Liver (tissue), 9 donors: ENCODE data around the gene PHLDA2. TPM values are rescaled to one million over a fixed set of nuclear protein-coding genes. Genes with fewer than 3 reads are reported as not detected.

ENCODE experiments used
- DNase-seq: peaks from one replicate; pipeline ENCODE4 v3.0.0-alpha.2; 2017; ENCODE audit warnings: low spot score
- H3K27ac ChIP-seq, 2 donors: one replicate each; pipeline ENCODE4 v1.7.0; 2013; ENCODE audit warnings: inconsistent platforms in 2 of 2, low read length in 2 of 2, control low read depth in 1 of 2, low read depth in 1 of 2, mild to moderate bottlenecking in 1 of 2
- H3K27me3 ChIP-seq, 4 donors: one replicate each; pipeline versions ENCODE4 v1.6.1 to v1.7.0; 2013; ENCODE audit warnings: low read length in 3 of 4, inconsistent platforms in 1 of 4, mild to moderate bottlenecking in 1 of 4, moderate library complexity in 1 of 4; ENCODE audit not compliant: control insufficient read depth in 4 of 4, insufficient read depth in 4 of 4
- H3K36me3 ChIP-seq, 4 donors: one replicate each; pipeline versions ENCODE4 v1.6.1 to v1.7.0; 2013; ENCODE audit warnings: low read length in 3 of 4, mild to moderate bottlenecking in 3 of 4, low read depth in 1 of 4, moderate library complexity in 1 of 4; ENCODE audit not compliant: control insufficient read depth in 4 of 4, insufficient read depth in 3 of 4
- H3K4me1 ChIP-seq, 4 donors: one replicate each; pipeline versions ENCODE4 v1.6.1 to v1.7.0; 2013; ENCODE audit warnings: low read length in 3 of 4, mild to moderate bottlenecking in 3 of 4, moderate library complexity in 1 of 4; ENCODE audit not compliant: control insufficient read depth in 4 of 4, insufficient read depth in 4 of 4
- H3K4me3 ChIP-seq, 3 donors: one replicate each; pipeline versions ENCODE4 v1.6.1 to v1.7.0; 2013; ENCODE audit warnings: low read length in 3 of 3, control low read depth in 1 of 3, low read depth in 1 of 3, mild to moderate bottlenecking in 1 of 3
- H3K9ac ChIP-seq, 2 donors: one replicate each; pipeline ENCODE4 v1.7.0; 2013; ENCODE audit warnings: low read length in 2 of 2, mild to moderate bottlenecking in 2 of 2, moderate library complexity in 2 of 2, control low read depth in 1 of 2, low read depth in 1 of 2
- H3K9me3 ChIP-seq, 4 donors: one replicate each; pipeline versions ENCODE4 v1.6.1 to v1.7.0; 2013; ENCODE audit warnings: low read length in 3 of 4; ENCODE audit not compliant: control insufficient read depth in 4 of 4
- EGR1 ChIP-seq, 2 donors: IDR thresholded peaks; 2 replicates each; pipeline ENCODE4 v1.6.1; 2016 to 2018; ENCODE audit warnings: antibody characterized with exemption in 2 of 2, low read depth in 2 of 2
- FOXA1 ChIP-seq: IDR thresholded peaks from 2 replicates; pipeline ENCODE4 v1.6.1; 2016; ENCODE audit warnings: antibody characterized with exemption
- FOXA2 ChIP-seq: IDR thresholded peaks from 2 replicates; pipeline ENCODE4 v1.6.1; 2016; ENCODE audit warnings: antibody characterized with exemption
- GABPA ChIP-seq, 2 donors: IDR thresholded peaks in 1 of 2; conservative IDR thresholded peaks in 1 of 2; 2 replicates each; pipeline ENCODE4 v1.6.1; 2016; ENCODE audit warnings: antibody characterized with exemption in 2 of 2, mild to moderate bottlenecking in 1 of 2, moderate library complexity in 1 of 2
- HNF4A ChIP-seq, 2 donors: conservative IDR thresholded peaks; 2 replicates each; pipeline ENCODE4 v1.6.1; 2016; ENCODE audit warnings: antibody characterized with exemption in 2 of 2, mild to moderate bottlenecking in 2 of 2
- HNF4G ChIP-seq: IDR thresholded peaks from 2 replicates; pipeline ENCODE4 v1.6.1; 2016; ENCODE audit warnings: antibody characterized with exemption
- JUND ChIP-seq, 2 donors: IDR thresholded peaks; 2 replicates each; pipeline ENCODE4 v1.6.1; 2016; ENCODE audit warnings: antibody characterized with exemption in 2 of 2
- MAX ChIP-seq: IDR thresholded peaks from 2 replicates; pipeline ENCODE4 v1.6.1; 2016; ENCODE audit warnings: antibody characterized with exemption
- NR2F2 ChIP-seq: IDR thresholded peaks from 2 replicates; pipeline ENCODE4 v1.6.1; 2016; ENCODE audit warnings: antibody characterized with exemption
- RAD21 ChIP-seq, 2 donors: IDR thresholded peaks; 2 replicates each; pipeline ENCODE4 v1.6.1; 2016; ENCODE audit warnings: antibody characterized with exemption in 2 of 2, mild to moderate bottlenecking in 2 of 2
- RXRA ChIP-seq, 2 donors: IDR thresholded peaks; 2 replicates each; pipeline ENCODE4 v1.6.1; 2017 to 2018; ENCODE audit warnings: antibody characterized with exemption in 2 of 2, mild to moderate bottlenecking in 1 of 2
- SP1 ChIP-seq: IDR thresholded peaks from 2 replicates; pipeline ENCODE4 v1.6.1; 2018; ENCODE audit warnings: antibody characterized with exemption, mild to moderate bottlenecking
- TAF1 ChIP-seq: conservative IDR thresholded peaks from 2 replicates; pipeline ENCODE4 v1.6.1; 2016; ENCODE audit warnings: antibody characterized with exemption, mild to moderate bottlenecking
- YY1 ChIP-seq: IDR thresholded peaks from 2 replicates; pipeline ENCODE4 v1.6.1; 2016; ENCODE audit warnings: antibody characterized with exemption, mild to moderate bottlenecking
- ZBTB33 ChIP-seq: IDR thresholded peaks from 2 replicates; pipeline ENCODE4 v1.6.1; 2016; ENCODE audit warnings: antibody characterized with exemption
- WGBS: extraction: QIAGEN DNeasy Blood & Tissue Kit; methylation state at CpG from one replicate; pipeline ENCODE4 v1.1.7; 2013; 5-methylcytosine and 5-hydroxymethylcytosine counted together
- polyA plus RNA-seq, 2 donors: library from polyadenylated mRNA; stranded (reverse) in 1 of 2; unstranded in 1 of 2; fragments of 200-250 nt in 1 of 2; fragments of >200 nt in 1 of 2; fragmentation: Nextera tagmentation in 1 of 2; extraction: Ambion mirVana in 1 of 2; gene quantifications; one replicate each; pipeline versions ENCODE4 v1.2.1 to v1.2.3, GENCODE V29; 2013 to 2015
- total RNA-seq, 2 donors: library from RNA; depleted of rRNA; stranded (reverse); fragments of >200 nt; gene quantifications; one replicate each; pipeline ENCODE4 v1.2.3, GENCODE V29; 2014
- TF ChIP-seq, protein P1 (sequence below): fragments of 150-350 bp; IDR thresholded peaks from 2 replicates; pipeline ENCODE4 v1.5.1; 2017; ENCODE audit warnings: improper control_type of control experiment, low read depth, low read length; ENCODE audit not compliant: missing input control
- TF ChIP-seq, protein P2 (sequence below): IDR thresholded peaks from 2 replicates; pipeline ENCODE4 v1.6.1; 2016; ENCODE audit warnings: antibody characterized with exemption, mild to moderate bottlenecking
- TF ChIP-seq, protein P3 (sequence below): IDR thresholded peaks from 2 replicates; pipeline ENCODE4 v1.6.1; 2016; ENCODE audit warnings: antibody characterized with exemption
- donor health status: healthy.
- donor health status: healthy.
- donor health status: healthy.
- donor health status: healthy.
- donor health status: healthy.

Gene PHLDA2
- total and polyA plus RNA-seq, 4 donors: 0.23 to 1.4 (median 0.99) TPM; not detected in 1

GRCh38 chr11:2963112-2963754 is 34.0 kb upstream of the PHLDA2 start:
- Histone ChIP-seq H3K9ac (no peak overlapping the region), H3K36me3 (peaks cover 0 to 73% (median 62%) of the 10 kb centered on the region in 4 donors), H3K27ac (no peak overlapping the region), H3K27me3 (no peaks in the 10 kb centered on the region), H3K4me3 (no peak overlapping the region), H3K4me1 (no peaks in the 10 kb centered on the region), H3K9me3 (no peaks in the 10 kb centered on the region)
- 89% methylated on average over 7 of the region's 7 CpGs for WGBS
- DNase-seq: no peak
- TF ChIP-seq, protein P1, sequence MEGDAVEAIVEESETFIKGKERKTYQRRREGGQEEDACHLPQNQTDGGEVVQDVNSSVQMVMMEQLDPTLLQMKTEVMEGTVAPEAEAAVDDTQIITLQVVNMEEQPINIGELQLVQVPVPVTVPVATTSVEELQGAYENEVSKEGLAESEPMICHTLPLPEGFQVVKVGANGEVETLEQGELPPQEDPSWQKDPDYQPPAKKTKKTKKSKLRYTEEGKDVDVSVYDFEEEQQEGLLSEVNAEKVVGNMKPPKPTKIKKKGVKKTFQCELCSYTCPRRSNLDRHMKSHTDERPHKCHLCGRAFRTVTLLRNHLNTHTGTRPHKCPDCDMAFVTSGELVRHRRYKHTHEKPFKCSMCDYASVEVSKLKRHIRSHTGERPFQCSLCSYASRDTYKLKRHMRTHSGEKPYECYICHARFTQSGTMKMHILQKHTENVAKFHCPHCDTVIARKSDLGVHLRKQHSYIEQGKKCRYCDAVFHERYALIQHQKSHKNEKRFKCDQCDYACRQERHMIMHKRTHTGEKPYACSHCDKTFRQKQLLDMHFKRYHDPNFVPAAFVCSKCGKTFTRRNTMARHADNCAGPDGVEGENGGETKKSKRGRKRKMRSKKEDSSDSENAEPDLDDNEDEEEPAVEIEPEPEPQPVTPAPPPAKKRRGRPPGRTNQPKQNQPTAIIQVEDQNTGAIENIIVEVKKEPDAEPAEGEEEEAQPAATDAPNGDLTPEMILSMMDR: no peak
- TF ChIP-seq JUND (IDR thresholded peaks at IDR 0.05): no peak
- no peak for TF ChIP-seq RAD21 (IDR thresholded peaks at IDR 0.05)
- no peak for TF ChIP-seq YY1
- TF ChIP-seq GABPA (IDR thresholded peaks at IDR 0.05 in 1 of 2, conservative IDR thresholded peaks at IDR 0.05 in 1 of 2): no peak
- TF ChIP-seq, protein P2, sequence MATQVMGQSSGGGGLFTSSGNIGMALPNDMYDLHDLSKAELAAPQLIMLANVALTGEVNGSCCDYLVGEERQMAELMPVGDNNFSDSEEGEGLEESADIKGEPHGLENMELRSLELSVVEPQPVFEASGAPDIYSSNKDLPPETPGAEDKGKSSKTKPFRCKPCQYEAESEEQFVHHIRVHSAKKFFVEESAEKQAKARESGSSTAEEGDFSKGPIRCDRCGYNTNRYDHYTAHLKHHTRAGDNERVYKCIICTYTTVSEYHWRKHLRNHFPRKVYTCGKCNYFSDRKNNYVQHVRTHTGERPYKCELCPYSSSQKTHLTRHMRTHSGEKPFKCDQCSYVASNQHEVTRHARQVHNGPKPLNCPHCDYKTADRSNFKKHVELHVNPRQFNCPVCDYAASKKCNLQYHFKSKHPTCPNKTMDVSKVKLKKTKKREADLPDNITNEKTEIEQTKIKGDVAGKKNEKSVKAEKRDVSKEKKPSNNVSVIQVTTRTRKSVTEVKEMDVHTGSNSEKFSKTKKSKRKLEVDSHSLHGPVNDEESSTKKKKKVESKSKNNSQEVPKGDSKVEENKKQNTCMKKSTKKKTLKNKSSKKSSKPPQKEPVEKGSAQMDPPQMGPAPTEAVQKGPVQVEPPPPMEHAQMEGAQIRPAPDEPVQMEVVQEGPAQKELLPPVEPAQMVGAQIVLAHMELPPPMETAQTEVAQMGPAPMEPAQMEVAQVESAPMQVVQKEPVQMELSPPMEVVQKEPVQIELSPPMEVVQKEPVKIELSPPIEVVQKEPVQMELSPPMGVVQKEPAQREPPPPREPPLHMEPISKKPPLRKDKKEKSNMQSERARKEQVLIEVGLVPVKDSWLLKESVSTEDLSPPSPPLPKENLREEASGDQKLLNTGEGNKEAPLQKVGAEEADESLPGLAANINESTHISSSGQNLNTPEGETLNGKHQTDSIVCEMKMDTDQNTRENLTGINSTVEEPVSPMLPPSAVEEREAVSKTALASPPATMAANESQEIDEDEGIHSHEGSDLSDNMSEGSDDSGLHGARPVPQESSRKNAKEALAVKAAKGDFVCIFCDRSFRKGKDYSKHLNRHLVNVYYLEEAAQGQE: no peak

DNA sequence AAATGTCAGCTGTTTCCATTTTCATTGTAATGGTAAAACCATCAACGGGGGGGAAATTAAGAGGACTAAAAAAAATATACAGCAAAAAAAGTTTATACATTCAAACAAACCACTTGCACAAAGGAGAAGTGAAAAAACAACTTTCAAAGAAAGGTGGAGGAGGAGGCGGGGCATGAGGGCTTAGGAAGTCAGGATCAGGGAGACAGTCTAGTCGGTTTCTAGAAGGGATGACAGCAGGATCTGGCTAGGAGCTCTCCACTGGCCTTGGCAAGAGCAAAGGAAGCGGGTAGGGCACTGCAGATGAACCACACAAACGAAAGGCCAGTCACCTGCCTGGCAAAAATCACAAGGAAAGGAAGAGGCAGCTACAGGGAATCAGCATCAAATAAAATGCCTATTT is 31.9 kb upstream of the PHLDA2 start:
- H3K4me1 ChIP-seq: no peaks in the 10 kb centered on the region
- H3K4me3 ChIP-seq: no peak overlapping the region
- H3K27ac ChIP-seq: no peak overlapping the region
- WGBS: 87% methylated on average over 5 of the region's 5 CpGs
- no peak overlapping the region for H3K9ac ChIP-seq
- peaks cover 3 to 76% (median 64%) of the 10 kb centered on the region in 4 donors for H3K36me3 ChIP-seq
- no peaks in the 10 kb centered on the region for H3K9me3 ChIP-seq
- TF ChIP-seq, protein P3, sequence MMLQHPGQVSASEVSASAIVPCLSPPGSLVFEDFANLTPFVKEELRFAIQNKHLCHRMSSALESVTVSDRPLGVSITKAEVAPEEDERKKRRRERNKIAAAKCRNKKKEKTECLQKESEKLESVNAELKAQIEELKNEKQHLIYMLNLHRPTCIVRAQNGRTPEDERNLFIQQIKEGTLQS: no peak
- TF ChIP-seq RXRA (IDR thresholded peaks at IDR 0.05): no peak
- no peak for TF ChIP-seq MAX
- no peak for TF ChIP-seq HNF4G
- no peak for DNase-seq
- H3K27me3 ChIP-seq: no peaks in the 10 kb centered on the region

DNA sequence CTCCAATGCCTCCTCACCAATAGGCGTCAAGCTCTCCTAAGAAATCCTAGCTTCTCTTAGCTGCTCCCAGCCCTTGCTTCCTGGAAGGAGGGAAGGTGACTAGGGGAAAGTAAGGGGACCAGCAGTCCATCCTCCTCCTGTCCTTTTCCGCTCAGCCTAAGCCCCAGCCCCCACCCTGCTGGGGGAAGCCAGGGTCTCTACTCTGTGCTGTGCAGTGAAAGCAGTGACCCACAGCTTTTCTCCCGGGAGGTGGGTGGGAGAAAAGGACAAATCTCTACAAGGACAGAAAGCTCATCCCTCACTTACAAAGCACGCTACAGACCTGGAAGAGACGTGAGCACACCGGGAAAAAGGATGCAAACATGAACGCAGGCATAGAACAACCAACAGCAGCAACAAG is 30.9 kb upstream of the PHLDA2 start:
- Histone ChIP-seq H3K27ac (no peak overlapping the region), H3K27me3 (no peaks in the 10 kb centered on the region), H3K9me3 (no peaks in the 10 kb centered on the region), H3K9ac (no peak overlapping the region), H3K4me1 (no peaks in the 10 kb centered on the region), H3K36me3 (peaks cover 4 to 78% (median 66%) of the 10 kb centered on the region in 4 donors), H3K4me3 (no peak overlapping the region)
- DNase-seq: no peak
- 97% methylated on average over 7 of the region's 7 CpGs for WGBS
- TF ChIP-seq SP1 (no peak), TAF1 (no peak), JUND (IDR thresholded peaks at IDR 0.05) (no peak), EGR1 (IDR thresholded peaks at IDR 0.05; ENCODE audit: low read depth in 2 of 2) (no peak), RAD21 (IDR thresholded peaks at IDR 0.05) (no peak), YY1 (no peak), FOXA2 (no peak), FOXA1 (no peak), GABPA (IDR thresholded peaks at IDR 0.05 in 1 of 2, conservative IDR thresholded peaks at IDR 0.05 in 1 of 2) (no peak), HNF4G (no peak), RXRA (IDR thresholded peaks at IDR 0.05) (no peak), HNF4A (conservative IDR thresholded peaks at IDR 0.05) (no peak), NR2F2 (no peak), ZBTB33 (no peak), MAX (no peak)
- TF ChIP-seq, protein P3: no peak
